ENCODE results near the gene FAM43A.

DNA sequence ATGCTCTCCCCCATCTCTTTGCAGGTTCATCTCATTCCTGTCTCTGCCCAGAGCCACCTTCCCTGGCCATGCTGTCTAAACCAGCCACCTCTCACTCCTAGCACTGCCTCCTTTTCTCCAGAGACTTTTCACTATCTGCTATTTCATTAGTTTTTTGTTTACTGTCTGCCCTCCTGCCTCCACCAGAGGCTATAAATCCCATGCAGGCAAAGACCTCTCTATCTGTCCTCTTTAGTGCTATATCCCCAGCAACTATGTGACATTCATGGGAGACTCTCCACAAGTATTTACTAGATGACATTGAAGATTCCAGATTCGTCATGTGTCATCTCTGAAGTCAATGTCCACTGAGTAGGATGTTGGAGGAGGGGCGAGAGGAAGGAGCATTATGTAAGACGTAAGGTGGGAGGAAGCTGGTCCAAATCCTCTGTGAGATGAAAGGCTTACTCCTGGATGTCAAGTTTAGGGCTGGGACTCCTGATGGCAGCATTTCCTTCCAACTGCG is 3.4 kb upstream of the FAM43A start:
- no peak for TF ChIP-seq POLR2A (IDR thresholded peaks at IDR 0.05; ENCODE audit: control extremely low read depth in 1 of 2, low read depth in 2 of 2, low read length in 2 of 2)
- no peak for TF ChIP-seq CREB1 (IDR thresholded peaks at IDR 0.05)
- TF ChIP-seq, protein P1, sequence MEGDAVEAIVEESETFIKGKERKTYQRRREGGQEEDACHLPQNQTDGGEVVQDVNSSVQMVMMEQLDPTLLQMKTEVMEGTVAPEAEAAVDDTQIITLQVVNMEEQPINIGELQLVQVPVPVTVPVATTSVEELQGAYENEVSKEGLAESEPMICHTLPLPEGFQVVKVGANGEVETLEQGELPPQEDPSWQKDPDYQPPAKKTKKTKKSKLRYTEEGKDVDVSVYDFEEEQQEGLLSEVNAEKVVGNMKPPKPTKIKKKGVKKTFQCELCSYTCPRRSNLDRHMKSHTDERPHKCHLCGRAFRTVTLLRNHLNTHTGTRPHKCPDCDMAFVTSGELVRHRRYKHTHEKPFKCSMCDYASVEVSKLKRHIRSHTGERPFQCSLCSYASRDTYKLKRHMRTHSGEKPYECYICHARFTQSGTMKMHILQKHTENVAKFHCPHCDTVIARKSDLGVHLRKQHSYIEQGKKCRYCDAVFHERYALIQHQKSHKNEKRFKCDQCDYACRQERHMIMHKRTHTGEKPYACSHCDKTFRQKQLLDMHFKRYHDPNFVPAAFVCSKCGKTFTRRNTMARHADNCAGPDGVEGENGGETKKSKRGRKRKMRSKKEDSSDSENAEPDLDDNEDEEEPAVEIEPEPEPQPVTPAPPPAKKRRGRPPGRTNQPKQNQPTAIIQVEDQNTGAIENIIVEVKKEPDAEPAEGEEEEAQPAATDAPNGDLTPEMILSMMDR (IDR thresholded peaks at IDR 0.05; ENCODE audit: control extremely low read depth in 1 of 3, insufficient read depth in 1 of 3, low read depth in 1 of 3, low read length in 3 of 3) = no peak
- TF ChIP-seq SIRT6 (IDR thresholded peaks at IDR 0.05; ENCODE audit: low read length) = no peak
- TF ChIP-seq EZH2 (IDR thresholded peaks at IDR 0.05; ENCODE audit: low read depth, low read length, severe bottlenecking) = no peak
- TF ChIP-seq CBX8 (IDR thresholded peaks at IDR 0.05; ENCODE audit: borderline replicate concordance, low read depth, low read length) = no peak
- TF ChIP-seq POLR2AphosphoS5 (IDR thresholded peaks at IDR 0.05; ENCODE audit: low read depth, low read length) = no peak
- no peak for TF ChIP-seq RAD21 (IDR thresholded peaks at IDR 0.05 in 1 of 2, conservative IDR thresholded peaks at IDR 0.05 in 1 of 2; ENCODE audit: low read depth in 2 of 2, low read length in 2 of 2)
- TF ChIP-seq JUN (IDR thresholded peaks at IDR 0.05; ENCODE audit: low read depth, low read length) = no peak
- no peak for TF ChIP-seq TAF1 (IDR thresholded peaks at IDR 0.05; ENCODE audit: low read depth, low read length)
